GM12878 (cell line): ENCODE results near the gene TGFBI. TPM values are rescaled to one million over a fixed set of nuclear protein-coding genes. Genes with fewer than 3 reads are reported as not detected.

Experiments used
- ATAC-seq: fragments of 200-7000 bp; cut with Tn5 transposase; 3 replicates; pipeline ENCODE4 v1.9.1; 2020; ENCODE audit warnings: mild to moderate bottlenecking, moderate library complexity
- BruUV-seq: library from RNA; stranded (reverse); fragments of 400-500 nt; replicated peaks from 2 replicates; lab custom pipeline; 2021; lab: Mats Ljungman, UMichigan
- CTCF ChIA-PET: fragments of 300-600 bp; sonication (Branson Sonifier 250); formaldehyde crosslinking; extraction: SDS; loops from one replicate; lab custom pipeline; 2021; ENCODE audit warnings: inconsistent platforms; lab: Yijun Ruan, JAX
- POLR2A ChIA-PET: fragments of 350-600 bp; formaldehyde crosslinking; extraction: SDS; loops from one replicate; lab custom pipeline; 2021; ENCODE audit warnings: inconsistent platforms; lab: Charles Lee
- RAD21 ChIA-PET: fragments of 300-600 bp; sonication (Branson Sonifier 250); formaldehyde crosslinking; loops from one replicate; lab custom pipeline; 2023; ENCODE audit warnings: antibody characterized with exemption; ENCODE audit not compliant: unreplicated experiment; lab: Charles Lee
- SMC1A ChIA-PET: fragments of 300-600 bp; sonication (Branson Sonifier 250); formaldehyde crosslinking; loops from one replicate; lab custom pipeline; 2023; ENCODE audit not compliant: unreplicated experiment, uncharacterized antibody; lab: Charles Lee
- DNase-seq: peaks from one replicate; pipeline ENCODE4 v3.0.0-alpha.2; 2011; ENCODE audit warnings: low read depth, low spot score
- FAIRE-seq: peaks from 3 replicates; lab custom pipeline; 2011; peaks lifted over from hg19 to GRCh38; lab: Jason Lieb, UNC
- H2AFZ ChIP-seq: 2 replicates; pipeline ENCODE4 v1.6.0; 2011; ENCODE audit warnings: low read depth, low read length, control low read depth; ENCODE audit not compliant: control insufficient read depth
- H3K27ac ChIP-seq: 2 replicates; pipeline ENCODE4 v1.5.1; 2011; ENCODE audit warnings: control low read depth; ENCODE audit not compliant: control insufficient read depth, insufficient read depth
- H3K27me3 ChIP-seq, 2 experiments: replicated peaks in 1 of 2; 2 replicates each; pipeline versions ENCODE4 v1.6.0 to v1.6.1; 2011; ENCODE audit warnings: low read length in 1 of 2; ENCODE audit not compliant: control insufficient read depth in 2 of 2, insufficient read depth in 2 of 2
- H3K36me3 ChIP-seq, 2 experiments: 2 replicates each; pipeline ENCODE4 v1.5.1; 2011; ENCODE audit warnings: low read length in 1 of 2; ENCODE audit not compliant: control insufficient read depth in 2 of 2, insufficient read depth in 2 of 2
- H3K4me1 ChIP-seq: 2 replicates; pipeline ENCODE4 v1.6.1; 2011; ENCODE audit warnings: mild to moderate bottlenecking, low read length, moderate library complexity, mixed read lengths; ENCODE audit not compliant: control insufficient read depth, insufficient read depth
- H3K4me2 ChIP-seq: 2 replicates; pipeline ENCODE4 v1.6.0; 2011; ENCODE audit warnings: control low read depth; ENCODE audit not compliant: control insufficient read depth, insufficient read depth
- H3K4me3 ChIP-seq: fragments of 200-600 bp; sonication (generic); 2 replicates; pipeline ENCODE4 v1.5.1; 2016
- H3K79me2 ChIP-seq: 2 replicates; pipeline ENCODE4 v1.6.0; 2011; ENCODE audit warnings: low read length; ENCODE audit not compliant: control insufficient read depth, insufficient read depth
- H3K9ac ChIP-seq: 2 replicates; pipeline ENCODE4 v1.8.0; 2011; ENCODE audit warnings: low read length, control low read depth, mixed read lengths; ENCODE audit not compliant: control insufficient read depth, insufficient read depth
- H3K9me3 ChIP-seq: replicated peaks from 3 replicates; pipeline ENCODE4 v1.5.1; 2011; ENCODE audit warnings: mild to moderate bottlenecking, low read length; ENCODE audit not compliant: control insufficient read depth, insufficient read depth
- H4K20me1 ChIP-seq: 2 replicates; pipeline ENCODE4 v1.6.0; 2011; ENCODE audit not compliant: control insufficient read depth, insufficient read depth
- BHLHE40 ChIP-seq, 2 experiments: fragments of 450-650 bp in 1 of 2; IDR thresholded peaks; 2 replicates each; pipeline ENCODE4 v1.6.1; 2011 to 2017; ENCODE audit warnings: low read depth in 2 of 2, borderline replicate concordance in 1 of 2, improper control_type of control experiment in 1 of 2, low read length in 1 of 2, mild to moderate bottlenecking in 1 of 2
- BMI1 ChIP-seq: fragments of 450-650 bp; IDR thresholded peaks from 2 replicates; pipeline ENCODE4 v1.6.1; 2016; ENCODE audit warnings: mild to moderate bottlenecking, moderate library complexity, borderline replicate concordance
- BRCA1 ChIP-seq: IDR thresholded peaks from 2 replicates; pipeline ENCODE4 v1.6.1; 2011; ENCODE audit warnings: low read depth, low read length, improper control_type of control experiment
- CHD4 ChIP-seq: fragments of 200-600 bp; sonication (generic); IDR thresholded peaks from 2 replicates; pipeline ENCODE4 v1.6.1; 2016; ENCODE audit warnings: mild to moderate bottlenecking
- DPF2 ChIP-seq: fragments of 450-650 bp; IDR thresholded peaks from 2 replicates; pipeline ENCODE4 v1.6.1; 2017; ENCODE audit warnings: mild to moderate bottlenecking
- EP300 ChIP-seq, 2 experiments: fragments of 150-350 bp in 1 of 2; IDR thresholded peaks; 2 replicates each; pipeline ENCODE4 v1.6.1; 2011 to 2012; ENCODE audit warnings: low read depth in 2 of 2, low read length in 2 of 2, borderline replicate concordance in 1 of 2, improper control_type of control experiment in 1 of 2, inconsistent platforms in 1 of 2; ENCODE audit not compliant: control insufficient read depth in 1 of 2
- KAT2A ChIP-seq: conservative IDR thresholded peaks from 2 replicates; pipeline ENCODE4 v1.6.1; 2011; ENCODE audit warnings: low read depth, low read length; ENCODE audit not compliant: control insufficient read depth
- MEF2A ChIP-seq: IDR thresholded peaks from 2 replicates; pipeline ENCODE4 v1.6.1; 2011; ENCODE audit warnings: low read depth, mild to moderate bottlenecking, low read length, moderate library complexity; ENCODE audit not compliant: insufficient read depth
- MEF2B ChIP-seq: fragments of 450-650 bp; IDR thresholded peaks from 2 replicates; pipeline ENCODE4 v1.6.1; 2018; ENCODE audit warnings: mild to moderate bottlenecking, moderate library complexity; ENCODE audit not compliant: partially characterized antibody, poor library complexity, severe bottlenecking
- NBN ChIP-seq: fragments of 450-650 bp; IDR thresholded peaks from 2 replicates; pipeline ENCODE4 v1.6.1; 2016
- NFXL1 ChIP-seq: fragments of 450-650 bp; IDR thresholded peaks from 2 replicates; pipeline ENCODE4 v1.6.1; 2017; ENCODE audit warnings: antibody characterized with exemption, mild to moderate bottlenecking, borderline replicate concordance
- NR2C1 ChIP-seq: fragments of 450-650 bp; IDR thresholded peaks from 2 replicates; pipeline ENCODE4 v1.6.1; 2017; ENCODE audit warnings: antibody characterized with exemption, mild to moderate bottlenecking, moderate library complexity
- SP1 ChIP-seq: IDR thresholded peaks from one replicate; pipeline ENCODE4 v1.6.1; 2011; ENCODE audit warnings: low read depth, low read length
- TBL1XR1 ChIP-seq: IDR thresholded peaks from 2 replicates; pipeline ENCODE4 v1.6.1; 2012; ENCODE audit warnings: low read depth, low read length, improper control_type of control experiment
- TCF3 ChIP-seq: IDR thresholded peaks from 2 replicates; pipeline ENCODE4 v1.6.1; 2012; ENCODE audit warnings: low read depth, mild to moderate bottlenecking, low read length, borderline replicate concordance; ENCODE audit not compliant: insufficient read depth
- TCF7 ChIP-seq: IDR thresholded peaks from 2 replicates; pipeline ENCODE4 v1.6.1; 2014; ENCODE audit warnings: antibody characterized with exemption, borderline replicate concordance
- WGBS: methylation state at CpG from one replicate; pipeline ENCODE4 v1.1.6; 2016; ENCODE audit warnings: low lambda C conversion rate; ENCODE audit not compliant: insufficient replicate concordance, insufficient coverage; ENCODE audit errors: missing lambda C conversion rate; 5-methylcytosine and 5-hydroxymethylcytosine counted together
- in situ Hi-C: fragments of 300-500 bp; cut with MboI; formaldehyde crosslinking; loops from 9 replicates; pipeline ENCODE4 v1.14.3; 2018; ENCODE audit warnings: mixed read lengths
- intact Hi-C: fragments of 100-400 bp; cut with micrococcal nuclease; formaldehyde crosslinking; loops from one replicate; pipeline ENCODE4 v1.14.2; 2022; ENCODE audit not compliant: unreplicated experiment
- polyA plus RNA-seq, 11 experiments: library from polyadenylated mRNA; depleted of rRNA in 4 of 11; unstranded in 6 of 11; stranded (reverse) in 5 of 11; fragments of >200 nt; fragmentation: Nextera tagmentation in 4 of 11; fragmentation: Illumina TruSeq in 1 of 11; extraction: Ambion mirVana in 4 of 11; extraction: Trizol in 1 of 11; gene quantifications; 1 replicate in 1 of 11; 2 replicates in 10 of 11; pipeline versions ENCODE4 v1.2.1 to v1.2.3, GENCODE V29; 2011 to 2016; ENCODE audit warnings: inconsistent platforms in 2 of 11, missing spikeins in 2 of 11, low read depth in 1 of 11
- total RNA-seq, 4 experiments: library from RNA; depleted of rRNA in 3 of 4; stranded (reverse); fragments of >200 nt in 3 of 4; fragmentation: Illumina TruSeq in 1 of 4; extraction: Trizol in 1 of 4; gene quantifications; 2 replicates each; pipeline versions ENCODE4 v1.2.1 to v1.2.3, GENCODE V29; 2013 to 2021
- TF ChIP-seq, protein P1 (sequence below): IDR thresholded peaks from 2 replicates; pipeline ENCODE4 v1.6.1; 2011; ENCODE audit warnings: borderline replicate concordance, low read depth, mild to moderate bottlenecking, moderate library complexity, low read length; ENCODE audit not compliant: insufficient read depth, poor library complexity, severe bottlenecking
- TF ChIP-seq, protein P2 (sequence below): IDR thresholded peaks from 2 replicates; pipeline ENCODE4 v1.6.1; 2012; ENCODE audit warnings: mild to moderate bottlenecking, low read depth, low read length

The TGFBI gene
- total and polyA plus RNA-seq, 10 of the 15 experiments (the other 5 are each of a cell fraction or from before 2014, with no cell fraction given), result 0.12 to 1.8 (median 0.19) TPM

DNA sequence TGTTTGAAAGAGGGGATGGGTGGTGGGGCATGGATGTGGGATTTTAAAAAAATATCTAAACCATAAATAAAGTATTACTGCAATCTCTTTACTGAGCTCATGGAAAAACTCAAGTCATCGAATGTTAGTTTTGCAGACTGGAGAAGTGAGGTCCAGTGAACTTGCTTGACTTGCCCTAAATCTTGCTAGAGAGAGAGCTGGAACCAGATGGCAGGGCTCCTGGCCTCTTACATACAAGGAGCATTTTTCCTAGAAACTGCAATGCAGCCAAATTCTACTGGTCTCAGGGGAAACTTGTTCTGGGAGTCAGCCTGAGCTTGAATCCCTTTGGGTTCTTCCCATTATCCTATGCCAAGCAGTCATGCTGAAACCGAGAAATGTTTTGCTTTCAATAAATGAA, 2.9 kb upstream of the TGFBI start (continued):
- no peak for TF ChIP-seq KAT2A
- no peak for TF ChIP-seq NBN

DNA sequence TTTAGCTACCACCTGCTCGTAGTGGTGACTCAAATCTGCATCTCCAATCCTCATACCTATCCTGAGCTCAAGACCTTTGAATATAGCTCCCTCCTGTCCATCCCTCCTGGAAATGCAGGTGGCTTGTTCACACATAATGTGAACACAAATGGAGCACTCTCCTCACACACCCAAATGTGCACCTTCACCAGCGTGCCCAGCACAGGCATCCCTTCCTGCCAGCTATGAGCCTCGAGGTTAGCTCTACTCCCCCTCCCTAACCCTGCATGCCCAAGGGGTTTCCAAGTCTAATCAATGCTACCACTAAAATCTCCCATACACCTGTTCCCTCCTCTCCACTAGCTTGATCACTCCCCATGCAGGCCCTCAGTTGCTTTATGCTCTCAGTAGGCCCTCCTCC, 2.2 kb upstream of the TGFBI start:
- H3K4me1 ChIP-seq, result peaks cover 3% of the 10 kb centered on the region; the same call in 1 of the 2 replicates
- intact Hi-C loops (no loop called here), in situ Hi-C loops (no loop called here)
- H2AFZ ChIP-seq, result no peak overlapping the region
- WGBS, result 0% methylated on average over 3 of the region's 3 CpGs
- H3K9ac ChIP-seq, result no peak overlapping the region
- H3K79me2 ChIP-seq, result no peaks in the 10 kb centered on the region
- H3K27me3 ChIP-seq, result peaks cover 0 to 2% of the 10 kb centered on the region in 2 experiments; a peak in 3 of 4 replicates
- POLR2A ChIA-PET, result no interaction called here
- H3K4me3 ChIP-seq, result no peak overlapping the region
- SMC1A ChIA-PET, result no interaction called here
- no peak overlapping the region for H3K4me2 ChIP-seq
- FAIRE-seq (no peak), ATAC-seq (no peak), DNase-seq (no peak)
- RAD21 ChIA-PET, result no interaction called here
- H3K36me3 ChIP-seq, result no peaks in the 10 kb centered on the region
- no TSS peak for BruUV-seq
- H3K27ac ChIP-seq, result no peak overlapping the region
- H3K9me3 ChIP-seq, result no peaks in the 10 kb centered on the region
- TF ChIP-seq MEF2A, result no peak
- TF ChIP-seq EP300 (IDR thresholded peaks at IDR 0.05; ENCODE audit: borderline replicate concordance in 1 of 2, control insufficient read depth in 1 of 2, low read depth in 2 of 2, low read length in 2 of 2), result no peak
- TF ChIP-seq CHD4, result no peak
- TF ChIP-seq TCF3, result no peak
- TF ChIP-seq, protein P1, sequence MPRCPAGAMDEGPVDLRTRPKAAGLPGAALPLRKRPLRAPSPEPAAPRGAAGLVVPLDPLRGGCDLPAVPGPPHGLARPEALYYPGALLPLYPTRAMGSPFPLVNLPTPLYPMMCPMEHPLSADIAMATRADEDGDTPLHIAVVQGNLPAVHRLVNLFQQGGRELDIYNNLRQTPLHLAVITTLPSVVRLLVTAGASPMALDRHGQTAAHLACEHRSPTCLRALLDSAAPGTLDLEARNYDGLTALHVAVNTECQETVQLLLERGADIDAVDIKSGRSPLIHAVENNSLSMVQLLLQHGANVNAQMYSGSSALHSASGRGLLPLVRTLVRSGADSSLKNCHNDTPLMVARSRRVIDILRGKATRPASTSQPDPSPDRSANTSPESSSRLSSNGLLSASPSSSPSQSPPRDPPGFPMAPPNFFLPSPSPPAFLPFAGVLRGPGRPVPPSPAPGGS, result no peak
- no peak for TF ChIP-seq BHLHE40 (IDR thresholded peaks at IDR 0.05; ENCODE audit: borderline replicate concordance in 1 of 2, low read depth in 2 of 2, low read length in 1 of 2)
- TF ChIP-seq NR2C1, result no peak
- TF ChIP-seq BMI1, result no peak
- no peak for TF ChIP-seq DPF2
- TF ChIP-seq, protein P2, sequence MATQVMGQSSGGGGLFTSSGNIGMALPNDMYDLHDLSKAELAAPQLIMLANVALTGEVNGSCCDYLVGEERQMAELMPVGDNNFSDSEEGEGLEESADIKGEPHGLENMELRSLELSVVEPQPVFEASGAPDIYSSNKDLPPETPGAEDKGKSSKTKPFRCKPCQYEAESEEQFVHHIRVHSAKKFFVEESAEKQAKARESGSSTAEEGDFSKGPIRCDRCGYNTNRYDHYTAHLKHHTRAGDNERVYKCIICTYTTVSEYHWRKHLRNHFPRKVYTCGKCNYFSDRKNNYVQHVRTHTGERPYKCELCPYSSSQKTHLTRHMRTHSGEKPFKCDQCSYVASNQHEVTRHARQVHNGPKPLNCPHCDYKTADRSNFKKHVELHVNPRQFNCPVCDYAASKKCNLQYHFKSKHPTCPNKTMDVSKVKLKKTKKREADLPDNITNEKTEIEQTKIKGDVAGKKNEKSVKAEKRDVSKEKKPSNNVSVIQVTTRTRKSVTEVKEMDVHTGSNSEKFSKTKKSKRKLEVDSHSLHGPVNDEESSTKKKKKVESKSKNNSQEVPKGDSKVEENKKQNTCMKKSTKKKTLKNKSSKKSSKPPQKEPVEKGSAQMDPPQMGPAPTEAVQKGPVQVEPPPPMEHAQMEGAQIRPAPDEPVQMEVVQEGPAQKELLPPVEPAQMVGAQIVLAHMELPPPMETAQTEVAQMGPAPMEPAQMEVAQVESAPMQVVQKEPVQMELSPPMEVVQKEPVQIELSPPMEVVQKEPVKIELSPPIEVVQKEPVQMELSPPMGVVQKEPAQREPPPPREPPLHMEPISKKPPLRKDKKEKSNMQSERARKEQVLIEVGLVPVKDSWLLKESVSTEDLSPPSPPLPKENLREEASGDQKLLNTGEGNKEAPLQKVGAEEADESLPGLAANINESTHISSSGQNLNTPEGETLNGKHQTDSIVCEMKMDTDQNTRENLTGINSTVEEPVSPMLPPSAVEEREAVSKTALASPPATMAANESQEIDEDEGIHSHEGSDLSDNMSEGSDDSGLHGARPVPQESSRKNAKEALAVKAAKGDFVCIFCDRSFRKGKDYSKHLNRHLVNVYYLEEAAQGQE, result no peak
- TF ChIP-seq TCF7, result no peak
- no peak for TF ChIP-seq BRCA1
- no peak for TF ChIP-seq NFXL1
- no peak for TF ChIP-seq SP1
- no peak for TF ChIP-seq MEF2B
- TF ChIP-seq TBL1XR1, result no peak
- no peaks in the 10 kb centered on the region for H4K20me1 ChIP-seq
- CTCF ChIA-PET, result interaction anchor here (1.6 to 1.7 kb wide), 2 partner anchors 49 to 57 kb away, joined by 4 to 5 read pairs; no protein-coding TSS in a partner anchor
